ENCODE data around the gene TMOD3. TPM values are rescaled to one million over a fixed set of nuclear protein-coding genes. Genes with fewer than 3 reads are reported as not detected.

Gene TMOD3
- total and polyA plus RNA-seq, 2 donors from 2014 or later: 8.9 to 49.0 TPM

DNA sequence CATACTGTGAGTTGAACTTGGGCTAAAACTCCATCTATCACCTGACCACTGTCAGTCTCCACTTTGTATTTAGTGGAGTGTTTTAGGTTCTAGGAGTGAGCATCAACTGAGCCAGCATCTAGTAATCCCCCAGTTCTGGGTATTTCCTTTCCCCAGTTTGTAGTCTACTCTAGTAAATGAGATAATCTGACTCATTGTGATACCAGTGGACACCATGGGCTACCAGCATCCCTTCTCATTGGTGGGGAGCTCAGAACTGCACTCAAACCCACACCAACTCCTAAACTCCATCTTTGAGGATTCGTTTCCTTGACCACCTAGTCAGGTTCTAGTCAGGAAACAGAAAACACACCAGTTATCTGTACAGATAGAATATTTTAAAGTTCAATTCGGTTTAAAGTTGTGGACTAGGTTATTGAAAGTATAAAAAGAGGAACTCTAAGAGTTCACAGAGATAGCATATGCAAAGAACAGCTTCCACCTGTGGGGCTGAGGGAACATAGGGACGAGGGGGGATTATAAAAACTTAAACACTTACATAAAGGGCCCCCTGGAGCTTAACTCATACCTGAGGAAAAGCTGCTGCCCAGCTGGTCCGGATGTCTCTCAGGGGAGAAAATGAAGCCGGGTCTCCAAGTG, 106.1 kb downstream of the TMOD3 start:
- Histone ChIP-seq H3K4me1 (ENCODE audit: control insufficient read depth in 2 of 3, insufficient read depth in 2 of 3, low read depth in 1 of 3, low read length in 3 of 3) (no peaks in the 10 kb centered on the region), H3K9ac (ENCODE audit: low read length in 3 of 3) (no peak overlapping the region), H3K27ac (ENCODE audit: low read depth in 2 of 2, low read length in 2 of 2) (no peak overlapping the region), H3K4me3 (ENCODE audit: low read length in 3 of 3) (no peak overlapping the region), H3K27me3 (ENCODE audit: control insufficient read depth, insufficient read depth, low read length) (no peaks in the 10 kb centered on the region), H3K9me3 (ENCODE audit: control insufficient read depth in 2 of 3, insufficient read depth in 1 of 3, low read length in 3 of 3) (no peaks in the 10 kb centered on the region), H3K36me3 (ENCODE audit: control insufficient read depth in 2 of 3, insufficient read depth in 3 of 3, low read length in 3 of 3) (peaks cover 0 to 7% (median 4%) of the 10 kb centered on the region in 3 donors)
- TF ChIP-seq, protein P1, sequence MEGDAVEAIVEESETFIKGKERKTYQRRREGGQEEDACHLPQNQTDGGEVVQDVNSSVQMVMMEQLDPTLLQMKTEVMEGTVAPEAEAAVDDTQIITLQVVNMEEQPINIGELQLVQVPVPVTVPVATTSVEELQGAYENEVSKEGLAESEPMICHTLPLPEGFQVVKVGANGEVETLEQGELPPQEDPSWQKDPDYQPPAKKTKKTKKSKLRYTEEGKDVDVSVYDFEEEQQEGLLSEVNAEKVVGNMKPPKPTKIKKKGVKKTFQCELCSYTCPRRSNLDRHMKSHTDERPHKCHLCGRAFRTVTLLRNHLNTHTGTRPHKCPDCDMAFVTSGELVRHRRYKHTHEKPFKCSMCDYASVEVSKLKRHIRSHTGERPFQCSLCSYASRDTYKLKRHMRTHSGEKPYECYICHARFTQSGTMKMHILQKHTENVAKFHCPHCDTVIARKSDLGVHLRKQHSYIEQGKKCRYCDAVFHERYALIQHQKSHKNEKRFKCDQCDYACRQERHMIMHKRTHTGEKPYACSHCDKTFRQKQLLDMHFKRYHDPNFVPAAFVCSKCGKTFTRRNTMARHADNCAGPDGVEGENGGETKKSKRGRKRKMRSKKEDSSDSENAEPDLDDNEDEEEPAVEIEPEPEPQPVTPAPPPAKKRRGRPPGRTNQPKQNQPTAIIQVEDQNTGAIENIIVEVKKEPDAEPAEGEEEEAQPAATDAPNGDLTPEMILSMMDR (IDR thresholded peaks at IDR 0.05; ENCODE audit: borderline replicate concordance, extremely low read depth, insufficient read depth): no peak
- intact Hi-C loops (cut with DNase I): no loop called here
- DNase-seq (no peak), FAIRE-seq (no peak)

DNA sequence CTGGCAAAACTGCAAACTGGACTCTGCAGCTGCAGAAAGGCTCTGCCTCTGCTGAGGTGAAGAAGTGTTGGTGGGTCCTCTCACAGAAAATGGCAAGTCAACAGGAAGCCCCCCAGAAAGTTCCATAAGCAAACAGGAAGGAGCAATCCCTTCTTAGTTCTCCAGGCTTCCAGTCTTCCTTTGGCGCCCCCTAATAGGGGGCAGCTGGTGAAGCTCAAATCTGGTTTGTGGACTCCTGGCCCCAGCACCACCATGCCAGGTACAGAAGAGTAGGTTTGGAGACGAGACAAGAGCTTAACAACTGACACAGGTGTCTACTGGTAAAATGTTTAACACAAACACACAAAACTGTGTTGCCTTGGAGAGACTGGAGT, 106.6 kb downstream of the TMOD3 start:
- TF ChIP-seq, protein P1 (IDR thresholded peaks at IDR 0.05; ENCODE audit: borderline replicate concordance, extremely low read depth, insufficient read depth): no peak
- no peak overlapping the region for H3K27ac ChIP-seq (ENCODE audit: low read depth in 2 of 2, low read length in 2 of 2)
- intact Hi-C loops (cut with DNase I): no loop called here
- no peak overlapping the region for H3K4me3 ChIP-seq (ENCODE audit: low read length in 3 of 3)
- DNase-seq (no peak), FAIRE-seq (no peak)
- no peaks in the 10 kb centered on the region for H3K9me3 ChIP-seq (ENCODE audit: control insufficient read depth in 2 of 3, insufficient read depth in 1 of 3, low read length in 3 of 3)
- peaks cover 0 to 9% (median 4%) of the 10 kb centered on the region in 3 donors for H3K36me3 ChIP-seq (ENCODE audit: control insufficient read depth in 2 of 3, insufficient read depth in 3 of 3, low read length in 3 of 3)
- no peaks in the 10 kb centered on the region for H3K4me1 ChIP-seq (ENCODE audit: control insufficient read depth in 2 of 3, insufficient read depth in 2 of 3, low read depth in 1 of 3, low read length in 3 of 3)
- no peak overlapping the region for H3K9ac ChIP-seq (ENCODE audit: low read length in 3 of 3)
- H3K27me3 ChIP-seq (ENCODE audit: control insufficient read depth, insufficient read depth, low read length): no peaks in the 10 kb centered on the region

DNA sequence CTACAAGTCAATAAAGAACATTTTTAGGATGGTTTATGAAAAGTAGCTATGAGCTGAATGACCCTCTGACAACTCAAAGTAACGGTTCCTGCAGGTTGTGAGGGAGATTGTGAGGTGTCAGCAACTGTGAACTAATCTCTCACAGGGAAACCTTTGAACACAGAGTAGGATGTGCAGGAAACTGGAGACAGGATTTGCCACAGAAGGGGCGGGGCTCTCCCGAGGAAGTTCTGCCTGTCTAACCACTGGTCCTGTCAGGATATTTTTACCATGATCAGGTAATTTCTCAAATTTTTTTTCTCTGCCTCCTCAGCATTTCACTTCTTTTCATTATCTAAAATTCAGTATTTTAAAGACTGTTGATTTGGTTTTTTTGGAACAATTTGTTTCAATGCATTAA, 108.8 kb downstream of the TMOD3 start:
- intact Hi-C loops (cut with DNase I): no loop called here
- no peak for FAIRE-seq
- TF ChIP-seq, protein P1 (IDR thresholded peaks at IDR 0.05; ENCODE audit: borderline replicate concordance, extremely low read depth, insufficient read depth): no peak

DNA sequence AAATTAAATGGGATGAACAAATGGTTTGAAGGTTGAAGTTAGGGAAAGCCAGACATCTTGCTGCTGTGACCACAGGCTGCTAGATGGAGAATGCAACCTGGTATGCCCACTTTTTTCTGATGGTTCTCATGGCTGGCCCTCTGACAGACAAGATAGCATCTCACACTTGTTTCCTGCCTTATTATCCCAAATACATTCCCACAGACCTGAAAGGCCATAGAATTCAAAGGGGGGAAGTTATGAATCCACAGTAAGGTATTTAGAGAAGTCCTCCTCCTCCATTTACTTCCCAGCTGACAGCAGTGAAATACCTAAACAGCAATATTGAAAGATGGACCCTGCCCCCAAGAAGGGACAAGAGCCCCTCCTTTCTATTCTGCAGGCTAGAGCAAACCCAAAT, 109.8 kb downstream of the TMOD3 start:
- Histone ChIP-seq H3K27ac (ENCODE audit: low read depth in 2 of 2, low read length in 2 of 2) (no peak overlapping the region), H3K36me3 (ENCODE audit: control insufficient read depth in 2 of 3, insufficient read depth in 3 of 3, low read length in 3 of 3) (peaks cover 0 to 12% (median 0%) of the 10 kb centered on the region in 3 donors), H3K9me3 (ENCODE audit: control insufficient read depth in 2 of 3, insufficient read depth in 1 of 3, low read length in 3 of 3) (no peaks in the 10 kb centered on the region), H3K4me1 (ENCODE audit: control insufficient read depth in 2 of 3, insufficient read depth in 2 of 3, low read depth in 1 of 3, low read length in 3 of 3) (no peaks in the 10 kb centered on the region), H3K4me3 (ENCODE audit: low read length in 3 of 3) (no peak overlapping the region), H3K9ac (ENCODE audit: low read length in 3 of 3) (no peak overlapping the region), H3K27me3 (ENCODE audit: control insufficient read depth, insufficient read depth, low read length) (no peaks in the 10 kb centered on the region)
- TF ChIP-seq, protein P1 (IDR thresholded peaks at IDR 0.05; ENCODE audit: borderline replicate concordance, extremely low read depth, insufficient read depth): no peak
- no peak for DNase-seq
- no peak for FAIRE-seq
- intact Hi-C loops (cut with DNase I): no loop called here

More for the DNA sequence above, 108.8 kb downstream of the TMOD3 start:
- Histone ChIP-seq H3K9me3 (ENCODE audit: control insufficient read depth in 2 of 3, insufficient read depth in 1 of 3, low read length in 3 of 3) (no peaks in the 10 kb centered on the region), H3K9ac (ENCODE audit: low read length in 3 of 3) (no peak overlapping the region), H3K4me1 (ENCODE audit: control insufficient read depth in 2 of 3, insufficient read depth in 2 of 3, low read depth in 1 of 3, low read length in 3 of 3) (no peaks in the 10 kb centered on the region), H3K27ac (ENCODE audit: low read depth in 2 of 2, low read length in 2 of 2) (no peak overlapping the region), H3K4me3 (ENCODE audit: low read length in 3 of 3) (no peak overlapping the region), H3K27me3 (ENCODE audit: control insufficient read depth, insufficient read depth, low read length) (no peaks in the 10 kb centered on the region), H3K36me3 (ENCODE audit: control insufficient read depth in 2 of 3, insufficient read depth in 3 of 3, low read length in 3 of 3) (peaks cover 0 to 12% (median 4%) of the 10 kb centered on the region in 3 donors)
- DNase-seq: no peak
